Esophagus muscularis mucosa (tissue), 4 donors: ENCODE measurements around the gene HPS4. TPM values are rescaled to one million over a fixed set of nuclear protein-coding genes. Genes with fewer than 3 reads are reported as not detected.

Experiments used
- DNase-seq: peaks from one replicate; pipeline ENCODE4 v3.0.0-alpha.2; 2017; ENCODE audit errors: extremely low spot score
- H3K27ac ChIP-seq, 4 donors: fragments of 200-600 bp; sonication (generic); replicated peaks in 1 of 4; 1 replicate in 3 of 4; 2 replicates in 1 of 4; pipeline ENCODE4 v1.5.1; 2016 to 2019; ENCODE audit warnings: mild to moderate bottlenecking in 1 of 4
- H3K27me3 ChIP-seq, 4 donors: fragments of 200-600 bp; sonication (generic); one replicate each; pipeline versions ENCODE4 v1.5.1 to v1.6.0; 2016 to 2019
- H3K36me3 ChIP-seq, 4 donors: fragments of 200-600 bp; sonication (generic); one replicate each; pipeline ENCODE4 v1.5.1; 2016 to 2019
- H3K4me1 ChIP-seq, 4 donors: fragments of 200-600 bp; sonication (generic); one replicate each; pipeline ENCODE4 v1.5.1; 2016 to 2019
- H3K4me3 ChIP-seq, 4 donors: fragments of 200-600 bp; sonication (generic); 1 replicate in 2 of 4; 2 replicates in 2 of 4; pipeline ENCODE4 v1.5.1; 2016 to 2019; ENCODE audit warnings: mild to moderate bottlenecking in 4 of 4, moderate library complexity in 1 of 4
- H3K9me3 ChIP-seq, 4 donors: fragments of 200-600 bp; sonication (generic); 1 replicate in 3 of 4; 2 replicates in 1 of 4; pipeline ENCODE4 v1.5.1; 2016 to 2019
- CTCF ChIP-seq, 3 experiments: fragments of 200-600 bp in 2 of 3; fragments of 450-650 bp in 1 of 3; sonication (generic) in 2 of 3; IDR thresholded peaks; one replicate each; pipeline ENCODE4 v1.5.1; 2017 to 2019; ENCODE audit warnings: antibody characterized with exemption in 3 of 3, mild to moderate bottlenecking in 2 of 3, moderate library complexity in 1 of 3
- EP300 ChIP-seq: sonication (generic); formaldehyde crosslinking; IDR thresholded peaks from one replicate; pipeline ENCODE4 v1.6.1; 2017; ENCODE audit warnings: antibody characterized with exemption
- POLR2A ChIP-seq: fragments of 450-650 bp; IDR thresholded peaks from one replicate; pipeline ENCODE4 v1.6.1; 2017; ENCODE audit warnings: antibody characterized with exemption, moderate library complexity, mild to moderate bottlenecking, low read depth
- POLR2AphosphoS5 ChIP-seq, 2 donors: sonication (generic); formaldehyde crosslinking; IDR thresholded peaks; one replicate each; pipeline ENCODE4 v1.6.1; 2017; ENCODE audit warnings: antibody characterized with exemption in 2 of 2
- WGBS: methylation state at CpG from one replicate; pipeline ENCODE4 v1.1.5; 2018; 5-methylcytosine and 5-hydroxymethylcytosine counted together
- intact Hi-C: fragments of 100-400 bp; cut with DNase I; formaldehyde crosslinking; loops from one replicate; pipeline ENCODE4 v1.15.1; 2023
- total RNA-seq, 4 donors: library from RNA; depleted of rRNA; stranded (reverse); fragments of >200 nt; gene quantifications; one replicate each; pipeline versions ENCODE4 v1.1.0 to v1.2.1, GENCODE V29; 2016

HPS4 gene
- total RNA-seq, 4 donors from 2014 or later, result 15.4 to 17.9 (median 17.5) TPM

GRCh38 chr22:26501996-26502395 is 18.4 kb upstream of the HPS4 start:
- Histone ChIP-seq H3K9me3 (no peaks in the 10 kb centered on the region), H3K4me1 (peaks cover 0 to 8% (median 4%) of the 10 kb centered on the region in 4 donors), H3K4me3 (no peak overlapping the region), H3K27ac (no peak overlapping the region), H3K36me3 (peaks cover 86 to 100% (median 99%) of the 10 kb centered on the region in 4 donors), H3K27me3 (no peaks in the 10 kb centered on the region)
- TF ChIP-seq CTCF (IDR thresholded peaks at IDR 0.05) (no peak), EP300 (no peak), POLR2A (no peak), POLR2AphosphoS5 (IDR thresholded peaks at IDR 0.05) (no peak)
- WGBS, result 94% methylated on average over 2 of the region's 2 CpGs
- no peak for DNase-seq
- intact Hi-C loops, result no loop called here

GRCh38 chr22:26499188-26499703 is 15.7 kb upstream of the HPS4 start:
- Histone ChIP-seq H3K27me3 (no peaks in the 10 kb centered on the region), H3K36me3 (peaks cover 85 to 100% (median 98%) of the 10 kb centered on the region in 4 donors), H3K27ac (no peak overlapping the region), H3K4me3 (no peak overlapping the region), H3K4me1 (peaks cover 0 to 8% (median 4%) of the 10 kb centered on the region in 4 donors), H3K9me3 (no peaks in the 10 kb centered on the region)
- no peak for TF ChIP-seq CTCF (IDR thresholded peaks at IDR 0.05)
- TF ChIP-seq POLR2AphosphoS5 (IDR thresholded peaks at IDR 0.05), result no peak
- no peak for TF ChIP-seq EP300
- 89% methylated on average over 19 of the region's 25 CpGs for WGBS
- intact Hi-C loops, result no loop called here
- no peak for DNase-seq

GRCh38 chr22:26496456-26496855 is 12.9 kb upstream of the HPS4 start:
- no peaks in the 10 kb centered on the region for H3K9me3 ChIP-seq
- intact Hi-C loops, result no loop called here
- H3K4me1 ChIP-seq, result no peaks in the 10 kb centered on the region
- no peak overlapping the region for H3K4me3 ChIP-seq
- TF ChIP-seq EP300 (no peak), POLR2A (no peak), POLR2AphosphoS5 (IDR thresholded peaks at IDR 0.05) (no peak), CTCF (IDR thresholded peaks at IDR 0.05) (no peak)
- peaks cover 85 to 100% (median 98%) of the 10 kb centered on the region in 4 donors for H3K36me3 ChIP-seq
- 94% methylated on average over 4 of the region's 4 CpGs for WGBS
- DNase-seq, result no peak
- no peaks in the 10 kb centered on the region for H3K27me3 ChIP-seq
- no peak overlapping the region for H3K27ac ChIP-seq

- Histone ChIP-seq H3K4me1 (no peaks in the 10 kb centered on the region), H3K9me3 (no peaks in the 10 kb centered on the region), H3K4me3 (no peak overlapping the region), H3K36me3 (peaks cover 84 to 100% (median 97%) of the 10 kb centered on the region in 4 donors), H3K27ac (no peak overlapping the region), H3K27me3 (no peaks in the 10 kb centered on the region)
- no peak for DNase-seq
- no peak for TF ChIP-seq EP300
- TF ChIP-seq POLR2AphosphoS5 (IDR thresholded peaks at IDR 0.05), result no peak
- TF ChIP-seq POLR2A, result no peak
- TF ChIP-seq CTCF (IDR thresholded peaks at IDR 0.05), result no peak
- intact Hi-C loops, result no loop called here
Observed at GRCh38 chr22:26494506-26494905, 10.9 kb upstream of the HPS4 start.

- no peak overlapping the region for H3K4me3 ChIP-seq
- intact Hi-C loops, result no loop called here
- no peak for DNase-seq
- no peaks in the 10 kb centered on the region for H3K27me3 ChIP-seq
- H3K4me1 ChIP-seq, result no peaks in the 10 kb centered on the region
- no peak overlapping the region for H3K27ac ChIP-seq
- TF ChIP-seq POLR2AphosphoS5 (IDR thresholded peaks at IDR 0.05) (no peak), CTCF (IDR thresholded peaks at IDR 0.05) (no peak), EP300 (no peak), POLR2A (no peak)
- 86% methylated on average over 9 of the region's 9 CpGs for WGBS
- peaks cover 78 to 100% (median 97%) of the 10 kb centered on the region in 4 donors for H3K36me3 ChIP-seq
- H3K9me3 ChIP-seq, result no peaks in the 10 kb centered on the region
Observed at GRCh38 chr22:26492220-26492619, 8.6 kb upstream of the HPS4 start.
